Measurements from ENCODE around the gene PPFIBP2. TPM values are rescaled to one million over a fixed set of nuclear protein-coding genes. Genes with fewer than 3 reads are reported as not detected.

PPFIBP2 gene
- total RNA-seq, 1 donor from 2014 or later, result 65.8 TPM

- no peak for DNase-seq (ENCODE audit: low spot score in 2 of 2, unreplicated experiment in 2 of 2)
- Mint-ChIP-seq H3K4me1 (peaks cover 32% of the 10 kb centered on the region), H3K9me3 (no peaks in the 10 kb centered on the region), H3K4me3 (no peak overlapping the region), H3K27me3 (ENCODE audit: low read depth) (no peaks in the 10 kb centered on the region), H3K27ac (peak overlapping the region; percentile 31), H3K36me3 (peaks cover 49% of the 10 kb centered on the region)
- TF ChIP-seq, protein P1, sequence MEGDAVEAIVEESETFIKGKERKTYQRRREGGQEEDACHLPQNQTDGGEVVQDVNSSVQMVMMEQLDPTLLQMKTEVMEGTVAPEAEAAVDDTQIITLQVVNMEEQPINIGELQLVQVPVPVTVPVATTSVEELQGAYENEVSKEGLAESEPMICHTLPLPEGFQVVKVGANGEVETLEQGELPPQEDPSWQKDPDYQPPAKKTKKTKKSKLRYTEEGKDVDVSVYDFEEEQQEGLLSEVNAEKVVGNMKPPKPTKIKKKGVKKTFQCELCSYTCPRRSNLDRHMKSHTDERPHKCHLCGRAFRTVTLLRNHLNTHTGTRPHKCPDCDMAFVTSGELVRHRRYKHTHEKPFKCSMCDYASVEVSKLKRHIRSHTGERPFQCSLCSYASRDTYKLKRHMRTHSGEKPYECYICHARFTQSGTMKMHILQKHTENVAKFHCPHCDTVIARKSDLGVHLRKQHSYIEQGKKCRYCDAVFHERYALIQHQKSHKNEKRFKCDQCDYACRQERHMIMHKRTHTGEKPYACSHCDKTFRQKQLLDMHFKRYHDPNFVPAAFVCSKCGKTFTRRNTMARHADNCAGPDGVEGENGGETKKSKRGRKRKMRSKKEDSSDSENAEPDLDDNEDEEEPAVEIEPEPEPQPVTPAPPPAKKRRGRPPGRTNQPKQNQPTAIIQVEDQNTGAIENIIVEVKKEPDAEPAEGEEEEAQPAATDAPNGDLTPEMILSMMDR (IDR thresholded peaks at IDR 0.05; ENCODE audit: unreplicated experiment), result no peak
These were observed 129.5 kb downstream of the PPFIBP2 start for GRCh38 chr11:7643314-7643713.

GRCh38 chr11:7645206-7645605 is 131.4 kb downstream of the PPFIBP2 start:
- TF ChIP-seq, protein P1 (IDR thresholded peaks at IDR 0.05; ENCODE audit: unreplicated experiment), result no peak
- peaks cover 33% of the 10 kb centered on the region for H3K4me1 Mint-ChIP-seq
- peaks cover 52% of the 10 kb centered on the region for H3K36me3 Mint-ChIP-seq
- peak overlapping the region; percentile 86 for H3K27ac Mint-ChIP-seq
- H3K27me3 Mint-ChIP-seq (ENCODE audit: low read depth), result no peaks in the 10 kb centered on the region
- no peak overlapping the region for H3K4me3 Mint-ChIP-seq
- DNase-seq (ENCODE audit: low spot score in 2 of 2, unreplicated experiment in 2 of 2), result no peak
- no peaks in the 10 kb centered on the region for H3K9me3 Mint-ChIP-seq

GRCh38 chr11:7646866-7647265 is 133.1 kb downstream of the PPFIBP2 start:
- H3K27ac Mint-ChIP-seq, result peak overlapping the region; percentile 58
- H3K4me1 Mint-ChIP-seq, result peaks cover 33% of the 10 kb centered on the region
- H3K36me3 Mint-ChIP-seq, result peaks cover 53% of the 10 kb centered on the region
- TF ChIP-seq, protein P1 (IDR thresholded peaks at IDR 0.05; ENCODE audit: unreplicated experiment), result no peak
- no peak overlapping the region for H3K4me3 Mint-ChIP-seq
- H3K9me3 Mint-ChIP-seq, result no peaks in the 10 kb centered on the region
- no peak for DNase-seq (ENCODE audit: low spot score in 2 of 2, unreplicated experiment in 2 of 2)
- H3K27me3 Mint-ChIP-seq (ENCODE audit: low read depth), result no peaks in the 10 kb centered on the region

- H3K9me3 Mint-ChIP-seq, result no peaks in the 10 kb centered on the region
- H3K4me1 Mint-ChIP-seq, result peaks cover 30% of the 10 kb centered on the region
- no peaks in the 10 kb centered on the region for H3K27me3 Mint-ChIP-seq (ENCODE audit: low read depth)
- H3K4me3 Mint-ChIP-seq, result no peak overlapping the region
- H3K36me3 Mint-ChIP-seq, result peaks cover 49% of the 10 kb centered on the region
- no peak for DNase-seq (ENCODE audit: low spot score in 2 of 2, unreplicated experiment in 2 of 2)
- TF ChIP-seq, protein P1 (IDR thresholded peaks at IDR 0.05; ENCODE audit: unreplicated experiment), result no peak
- peak overlapping the region; percentile 58 for H3K27ac Mint-ChIP-seq
These were observed 134.5 kb downstream of the PPFIBP2 start for GRCh38 chr11:7648264-7648663.

DNA sequence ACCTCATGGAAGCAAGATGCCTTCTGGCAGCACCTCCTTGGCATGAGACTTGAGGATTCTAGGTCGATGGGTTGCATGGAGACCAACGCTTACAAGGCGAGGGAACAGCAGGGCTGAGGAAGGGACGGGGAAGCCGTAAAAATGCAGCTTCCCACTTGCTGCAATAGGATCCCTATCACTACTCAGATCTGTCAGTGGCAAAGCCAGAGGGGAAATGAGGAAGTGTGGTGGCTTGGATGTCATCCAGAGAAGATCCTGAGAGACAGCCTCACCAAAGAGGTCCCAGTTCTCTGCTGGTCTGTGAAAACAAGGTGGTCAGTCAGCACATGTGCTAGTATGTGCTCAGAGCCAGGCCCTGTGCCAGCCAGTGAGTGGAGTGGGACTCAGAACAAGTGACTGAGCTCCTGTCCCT is 137.3 kb downstream of the PPFIBP2 start:
- H3K36me3 Mint-ChIP-seq, result peaks cover 44% of the 10 kb centered on the region
- H3K4me3 Mint-ChIP-seq, result no peak overlapping the region
- H3K4me1 Mint-ChIP-seq, result peaks cover 22% of the 10 kb centered on the region
- no peaks in the 10 kb centered on the region for H3K9me3 Mint-ChIP-seq
- no peak overlapping the region for H3K27ac Mint-ChIP-seq
- TF ChIP-seq, protein P1 (IDR thresholded peaks at IDR 0.05; ENCODE audit: unreplicated experiment), result no peak
- no peak for DNase-seq (ENCODE audit: low spot score in 2 of 2, unreplicated experiment in 2 of 2)
- H3K27me3 Mint-ChIP-seq (ENCODE audit: low read depth), result no peaks in the 10 kb centered on the region

DNA sequence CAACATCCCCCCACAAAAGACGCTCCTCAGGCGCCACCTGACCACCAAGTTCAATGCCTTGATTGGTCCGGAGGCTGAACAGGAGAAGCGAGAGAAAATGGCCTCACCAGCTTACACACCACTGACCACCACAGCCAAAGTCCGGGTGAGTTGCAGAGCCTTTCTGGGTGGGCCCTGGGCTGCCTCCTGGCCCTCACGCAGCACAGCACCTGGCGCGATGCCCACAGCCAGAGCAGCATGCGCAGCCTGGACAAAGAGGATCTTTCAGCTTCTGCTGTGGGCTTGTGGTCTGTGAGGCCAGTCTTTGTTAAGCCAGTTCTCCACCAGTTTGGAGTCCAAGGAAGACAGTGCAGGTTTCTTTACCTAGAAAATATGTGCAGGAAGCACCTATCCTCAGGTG is 137.9 kb downstream of the PPFIBP2 start:
- Mint-ChIP-seq H3K36me3 (peaks cover 45% of the 10 kb centered on the region), H3K27me3 (ENCODE audit: low read depth) (no peaks in the 10 kb centered on the region), H3K4me1 (peaks cover 22% of the 10 kb centered on the region), H3K9me3 (no peaks in the 10 kb centered on the region), H3K4me3 (no peak overlapping the region), H3K27ac (no peak overlapping the region)
- TF ChIP-seq, protein P1 (IDR thresholded peaks at IDR 0.05; ENCODE audit: unreplicated experiment), result no peak
- no peak for DNase-seq (ENCODE audit: low spot score in 2 of 2, unreplicated experiment in 2 of 2)
